Activated CD4-positive, alpha-beta T cell treated with anti-CD3 and anti-CD28 coated beads, Interleukin-2, amount 50 U/mL, for 48 hours (primary cell): Measurements from ENCODE around the gene CPZ.

ENCODE experiments used
- DNase-seq, 2 experiments: peaks; one replicate each; pipeline ENCODE4 v3.0.0-alpha.2; 2020

Gene CPZ

DNA sequence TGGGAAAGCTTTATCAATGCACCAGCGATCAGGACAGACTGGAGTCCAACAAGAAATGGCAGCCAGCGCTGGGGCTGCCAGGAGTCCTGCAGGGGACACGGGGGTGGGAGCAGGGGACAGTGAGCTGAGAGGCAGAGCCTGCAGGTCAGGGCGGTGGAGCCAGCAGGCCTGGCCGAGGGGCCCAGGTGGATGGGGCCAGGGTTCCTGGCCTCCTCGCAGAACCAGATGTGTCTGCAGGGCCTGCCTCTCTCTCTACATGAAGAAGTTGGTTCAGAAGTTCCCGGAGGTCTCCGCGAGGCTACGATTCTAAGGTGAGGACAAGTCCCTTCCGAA lies 63.6 kb downstream of the CPZ start:
- DNase-seq: no peak

DNA sequence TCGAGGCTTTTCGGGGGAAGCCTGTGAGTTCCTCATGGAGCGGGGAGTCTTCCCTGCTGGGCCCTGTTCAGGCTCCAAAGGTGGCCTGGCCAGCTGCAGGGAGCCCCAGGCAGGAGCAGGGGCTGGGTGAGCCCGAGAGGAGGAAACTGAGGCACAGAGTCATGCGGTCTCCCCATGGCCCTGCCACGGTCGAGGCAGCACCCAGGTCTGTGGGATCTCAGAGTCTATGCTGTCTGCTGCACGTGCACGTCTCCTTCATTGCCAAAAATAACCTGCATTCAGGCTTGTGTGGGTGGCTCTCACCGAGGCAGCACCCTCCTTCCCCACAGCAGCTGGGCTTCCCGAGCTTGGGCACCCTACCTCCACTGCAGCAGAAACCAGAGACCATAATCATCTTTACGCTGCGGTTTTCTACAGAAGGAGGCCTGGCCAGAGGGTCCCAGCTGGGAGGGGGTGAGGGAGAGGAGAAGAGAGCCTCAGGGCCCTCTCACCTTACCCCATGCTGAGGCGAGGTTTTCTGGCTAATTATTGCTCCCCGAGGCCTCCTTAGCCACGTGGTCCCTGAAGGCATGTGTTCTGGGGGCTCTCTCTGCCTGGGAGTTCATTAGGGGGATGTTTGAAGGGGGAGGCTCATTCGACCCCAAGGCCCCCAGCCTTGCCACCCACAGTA lies 64.3 kb downstream of the CPZ start:
- no peak for DNase-seq

DNA sequence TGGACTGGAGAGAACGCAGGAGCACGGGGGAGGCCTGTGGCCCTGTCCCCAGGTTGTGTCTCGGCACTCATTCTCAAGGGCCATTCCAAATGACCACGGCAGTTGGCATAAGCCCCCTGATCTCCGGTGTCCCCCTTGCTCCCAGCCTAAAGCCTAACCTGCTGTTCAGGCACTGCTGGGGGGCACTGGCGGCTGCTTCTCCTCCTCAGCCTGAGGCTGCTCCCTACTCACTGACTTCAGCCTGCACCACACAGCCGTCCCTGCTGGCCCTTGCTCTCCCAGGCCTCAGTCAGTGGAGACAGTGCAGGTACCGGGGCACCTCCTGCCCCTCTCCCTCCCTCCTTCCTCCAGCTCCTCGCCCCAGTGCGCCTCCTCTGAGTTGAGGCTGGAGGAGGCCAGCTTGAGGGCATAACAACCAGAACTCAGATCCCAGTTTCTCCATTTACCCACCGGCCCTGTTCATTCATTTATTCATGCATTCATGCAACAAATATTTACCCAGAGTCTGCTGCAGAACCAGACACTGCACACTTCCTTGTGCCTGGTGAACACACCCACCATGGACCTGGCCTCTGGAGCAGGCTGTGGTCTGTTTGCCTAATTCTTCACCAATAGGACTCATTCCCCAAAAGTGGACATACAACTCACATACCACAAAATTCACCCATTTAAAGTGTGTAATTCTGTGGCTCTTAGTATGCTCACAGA lies 65.0 kb downstream of the CPZ start:
- no peak for DNase-seq

DNA sequence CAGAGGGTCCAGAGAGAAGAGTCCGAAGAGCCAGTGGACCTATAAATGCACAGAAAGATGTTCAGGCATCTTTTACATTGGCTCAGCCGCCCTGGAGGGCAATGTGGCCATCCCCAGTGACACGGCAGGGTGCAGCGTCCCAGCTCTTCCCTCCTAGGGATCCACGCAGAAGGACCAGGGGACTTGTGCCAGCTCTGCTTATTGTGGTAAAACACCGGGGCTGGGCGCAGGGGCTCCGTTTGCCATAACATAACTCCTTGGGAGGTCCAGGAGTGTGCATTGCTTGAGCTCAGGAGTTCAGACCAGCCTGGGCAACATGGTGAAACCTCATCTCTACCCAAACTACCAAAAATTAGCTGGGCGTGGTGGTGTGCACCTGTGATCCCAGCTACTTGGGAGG lies 70.2 kb downstream of the CPZ start:
- no peak for DNase-seq

DNA sequence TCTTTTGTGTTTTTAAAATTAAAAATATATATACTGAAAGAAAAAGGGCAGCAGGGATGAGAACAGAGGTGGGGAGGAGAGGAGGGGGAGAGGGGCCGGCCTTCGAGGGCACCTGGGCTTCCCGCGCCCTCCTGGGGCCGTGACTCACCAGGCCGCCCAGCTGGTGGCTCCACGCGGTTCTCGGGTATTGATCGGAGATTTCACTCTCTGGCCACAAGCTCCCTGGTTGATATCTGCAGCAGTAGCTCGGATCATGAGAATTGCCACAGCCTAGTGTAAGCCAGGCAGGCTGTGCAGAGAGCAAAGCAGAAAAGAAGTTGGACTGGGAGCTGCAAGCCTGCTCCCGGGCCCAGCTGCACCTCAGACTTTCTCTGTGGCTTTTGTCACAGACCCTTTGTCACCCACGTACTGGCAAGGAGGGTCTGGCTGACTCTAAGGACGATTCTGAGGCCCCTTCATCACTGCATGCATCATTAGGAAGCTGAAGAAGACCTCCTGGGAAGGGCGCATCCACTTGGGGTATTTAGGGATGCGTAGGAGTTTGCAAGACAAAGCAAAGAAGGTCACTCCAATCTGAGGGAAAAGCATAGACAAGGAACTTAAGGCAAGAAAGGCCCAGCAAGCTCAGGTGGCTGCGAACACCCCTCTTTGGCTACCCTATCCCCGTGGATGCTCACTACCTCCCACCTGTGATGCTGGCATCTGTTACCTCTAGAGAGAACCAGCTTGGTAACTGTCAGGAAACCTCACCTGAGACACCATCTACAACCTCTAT lies 71.7 kb downstream of the CPZ start:
- DNase-seq: no peak

DNA sequence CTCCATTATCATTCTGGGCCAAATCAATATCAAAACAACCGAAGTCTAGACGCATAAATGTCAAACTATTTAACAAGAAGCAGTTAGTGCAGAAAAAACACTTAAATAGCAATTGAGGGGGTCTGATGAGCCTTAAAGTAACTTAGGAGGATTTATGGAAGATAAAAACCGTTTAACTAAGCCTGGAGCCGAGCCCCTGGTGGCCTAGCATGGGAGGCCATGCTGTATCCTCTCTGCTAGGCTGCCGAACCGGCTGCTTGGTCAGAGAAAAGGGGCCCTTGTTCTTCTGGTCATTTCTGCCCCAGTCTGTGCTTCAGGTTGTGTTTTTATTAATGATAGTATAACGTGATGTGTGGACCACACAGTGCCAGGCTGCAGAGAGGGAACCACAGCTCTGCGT lies 72.4 kb downstream of the CPZ start:
- no peak for DNase-seq

DNA sequence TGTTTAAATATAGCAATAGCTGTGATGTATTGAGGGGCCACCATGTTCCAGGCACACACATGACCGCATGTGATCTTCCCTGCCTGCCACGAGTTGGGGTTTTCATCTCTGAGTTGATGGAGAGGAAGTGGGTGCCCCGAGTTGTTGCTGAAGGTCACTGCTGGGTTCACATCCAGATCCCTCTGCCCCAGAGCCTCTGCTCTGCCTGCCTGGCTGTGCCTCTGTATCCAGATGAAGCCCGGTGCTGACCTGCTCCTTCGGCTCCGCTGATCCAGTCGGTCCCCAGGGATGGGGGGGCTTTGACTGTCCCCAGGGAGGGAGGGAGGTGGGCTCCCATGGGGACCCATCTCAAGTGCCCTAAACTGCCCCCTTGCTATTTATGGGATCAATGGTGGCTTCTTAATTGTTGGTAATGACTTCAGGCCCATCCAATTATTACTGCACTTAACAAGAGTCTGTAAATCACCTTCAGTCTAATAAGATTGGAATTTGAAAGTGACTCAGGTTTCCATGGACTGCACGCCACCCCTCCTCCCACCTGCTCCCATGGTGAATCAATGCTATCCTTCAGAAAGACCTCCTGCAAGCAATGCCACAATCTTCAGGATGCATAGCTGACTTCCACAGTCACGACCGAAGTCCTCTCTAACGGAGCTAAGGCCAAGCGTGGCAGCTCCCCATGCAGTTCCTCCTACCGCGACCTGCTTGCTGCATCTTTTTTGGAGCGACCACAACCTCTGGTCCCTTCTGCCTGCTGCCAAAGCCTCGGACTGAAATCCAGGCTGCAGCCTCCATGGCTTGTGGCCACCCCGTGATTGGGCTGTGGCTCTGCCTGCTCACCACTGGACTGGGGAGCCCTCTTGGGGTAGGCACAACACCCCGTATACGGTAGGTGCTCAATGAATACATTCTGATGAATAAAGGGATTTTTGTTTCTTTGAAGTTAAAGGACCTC lies 73.1 kb downstream of the CPZ start:
- DNase-seq: no peak

DNA sequence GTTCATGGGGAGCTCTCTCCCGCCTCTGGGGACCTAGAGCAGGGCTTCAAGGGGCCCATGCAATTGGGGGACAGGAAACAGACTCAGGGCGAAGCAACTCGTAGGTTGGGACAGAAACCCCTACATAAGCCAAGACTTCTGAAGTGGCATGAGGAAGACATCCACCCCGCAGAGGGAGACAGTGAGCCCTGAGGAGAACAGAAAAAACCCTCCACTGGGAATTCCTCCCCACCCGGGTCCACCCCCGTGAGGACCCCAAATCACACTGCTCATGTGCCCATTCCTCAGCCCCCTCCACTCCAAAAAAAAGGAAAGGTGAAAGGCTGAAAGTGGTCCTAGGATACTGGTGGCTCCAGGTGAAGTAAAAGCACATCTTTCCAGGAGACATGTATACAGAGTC lies 74.0 kb downstream of the CPZ start:
- no peak for DNase-seq
